Measurements from ENCODE around the gene CSN3.

The CSN3 gene

GRCh38 chr4:70298051-70298450 is 55.7 kb downstream of the CSN3 start:
- DNase-seq (ENCODE audit: low read depth): no peak
- TF ChIP-seq CTCF (conservative IDR thresholded peaks at IDR 0.05; ENCODE audit: low read depth, low read length): no peak
- no peak overlapping the region for H3K4me3 ChIP-seq (ENCODE audit: low read depth, low read length)

- TF ChIP-seq CTCF (conservative IDR thresholded peaks at IDR 0.05; ENCODE audit: low read depth, low read length): no peak
- DNase-seq (ENCODE audit: low read depth): no peak
- no peak overlapping the region for H3K4me3 ChIP-seq (ENCODE audit: low read depth, low read length)
Measured at GRCh38 chr4:70299643-70300042, 57.2 kb downstream of the CSN3 start.

- no peak for DNase-seq (ENCODE audit: low read depth)
- H3K4me3 ChIP-seq (ENCODE audit: low read depth, low read length): no peak overlapping the region
- no peak for TF ChIP-seq CTCF (conservative IDR thresholded peaks at IDR 0.05; ENCODE audit: low read depth, low read length)
Measured at GRCh38 chr4:70300215-70300614, 57.8 kb downstream of the CSN3 start.

All from choroid plexus epithelial cell (primary cell).